Measurements from ENCODE around the gene KRTAP5-5.
"Not testable (repeated sequence)": the region's sequence is repeated elsewhere in the genome, so short reads cannot be mapped to it uniquely, and the experiment has no call there.

The KRTAP5-5 gene

GRCh38 chr11:1641096-1641495 lies 11.5 kb downstream of the KRTAP5-5 start:
- no peak for DNase-seq (ENCODE audit: low read depth in 2 of 2)

DNA sequence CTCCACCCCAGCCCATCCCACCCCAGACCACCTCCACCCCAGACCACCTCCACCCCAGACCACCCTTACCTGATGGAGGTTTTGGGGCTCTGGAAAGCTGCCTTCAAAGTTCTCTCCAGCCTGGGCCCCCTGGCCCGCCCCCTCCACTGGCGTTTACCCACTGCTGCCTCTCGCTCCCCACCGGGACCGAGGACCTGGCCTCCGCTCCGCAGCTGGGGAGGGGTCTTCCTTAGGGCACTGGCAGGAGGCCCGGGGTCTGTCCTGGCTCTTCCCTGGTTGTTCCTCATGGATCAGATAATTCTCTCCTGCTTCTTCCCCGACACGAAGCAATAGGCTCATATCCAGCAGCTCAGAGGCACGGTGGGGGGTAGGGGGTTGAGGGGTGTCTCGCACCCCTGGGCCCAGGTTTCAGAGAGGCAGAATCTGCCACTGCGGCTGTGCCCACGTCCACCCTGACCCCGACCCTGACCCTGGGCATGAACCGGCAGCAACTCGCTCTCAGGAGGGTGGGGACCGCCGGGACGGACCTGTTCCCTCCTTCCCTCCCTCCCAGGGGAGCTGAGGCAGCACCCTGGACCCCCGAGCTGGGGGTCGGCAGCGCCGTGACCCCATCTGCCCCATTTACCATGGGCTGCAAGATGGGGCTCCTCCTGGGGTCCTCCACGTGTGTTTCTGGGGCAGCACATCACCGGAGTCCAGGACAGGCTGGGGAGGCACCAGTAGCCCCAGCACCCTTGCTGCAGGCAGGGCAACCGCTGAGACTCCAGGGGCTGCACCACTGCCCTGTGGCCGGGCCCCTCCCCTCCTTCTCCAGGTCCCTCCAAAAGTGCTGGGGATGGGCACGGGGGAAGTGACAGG lies 12.9 kb downstream of the KRTAP5-5 start:
- DNase-seq (ENCODE audit: low read depth in 2 of 2): no peak

DNA sequence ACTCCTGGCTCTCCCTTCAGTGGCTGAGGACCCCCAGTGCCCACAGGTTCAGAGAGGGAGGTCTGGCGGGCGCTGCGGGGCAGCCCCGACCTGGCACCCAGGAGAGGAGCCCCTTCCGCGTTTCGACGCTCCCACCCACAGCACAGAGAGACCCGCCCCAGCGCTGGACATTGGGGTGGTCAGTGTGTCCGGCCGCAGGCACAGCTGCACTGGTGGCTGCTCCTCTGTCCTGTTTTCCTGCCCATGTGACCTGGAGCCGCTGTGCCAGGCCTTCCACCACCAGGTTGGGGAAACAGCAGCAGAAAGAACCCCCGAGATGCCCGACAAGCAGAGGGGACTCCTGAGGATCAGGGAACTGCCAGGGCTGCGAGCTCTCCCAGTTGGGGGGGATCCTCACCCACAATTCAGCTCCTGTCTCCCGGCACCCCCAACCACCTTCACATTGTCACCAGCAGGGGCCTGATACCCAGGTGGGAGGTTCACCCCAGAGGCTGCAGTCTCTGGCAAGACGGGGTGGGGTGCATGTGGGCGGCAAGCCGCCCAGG lies 13.6 kb downstream of the KRTAP5-5 start:
- DNase-seq (ENCODE audit: low read depth in 2 of 2): no peak

GRCh38 chr11:1644601-1645356 lies 15.2 kb downstream of the KRTAP5-5 start:
- DNase-seq (ENCODE audit: low read depth in 2 of 2): no peak

DNA sequence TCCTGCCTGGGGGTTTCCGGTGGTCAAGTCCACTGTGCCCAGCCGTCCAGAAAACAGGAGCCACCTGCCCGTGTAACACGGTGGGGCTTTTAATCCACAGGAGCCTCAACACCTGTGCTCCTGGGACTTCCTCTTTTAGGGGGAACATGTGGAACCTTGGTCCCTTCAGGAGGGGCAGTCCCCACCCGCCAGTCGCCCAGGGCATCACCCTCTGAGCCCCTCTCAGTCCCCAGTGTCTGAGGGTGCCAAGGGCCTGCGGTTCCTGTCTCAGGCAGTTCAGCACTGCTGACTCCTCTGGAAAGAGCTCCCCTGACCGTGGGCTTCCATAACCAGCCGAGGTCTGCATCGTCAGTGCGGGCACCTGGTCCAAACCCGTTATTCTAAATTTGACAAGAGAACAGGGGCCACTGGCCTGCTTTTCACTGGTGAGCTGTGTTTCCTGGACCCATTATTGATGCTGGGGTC lies 15.8 kb downstream of the KRTAP5-5 start:
- DNase-seq (ENCODE audit: low read depth in 2 of 2): no peak

- DNase-seq (ENCODE audit: low read depth in 2 of 2): not testable (repeated sequence)
Observed at GRCh38 chr11:1646540-1646939, 17.0 kb downstream of the KRTAP5-5 start.

GRCh38 chr11:1647901-1648652 lies 18.5 kb downstream of the KRTAP5-5 start:
- DNase-seq (ENCODE audit: low read depth in 2 of 2): no peak

DNA sequence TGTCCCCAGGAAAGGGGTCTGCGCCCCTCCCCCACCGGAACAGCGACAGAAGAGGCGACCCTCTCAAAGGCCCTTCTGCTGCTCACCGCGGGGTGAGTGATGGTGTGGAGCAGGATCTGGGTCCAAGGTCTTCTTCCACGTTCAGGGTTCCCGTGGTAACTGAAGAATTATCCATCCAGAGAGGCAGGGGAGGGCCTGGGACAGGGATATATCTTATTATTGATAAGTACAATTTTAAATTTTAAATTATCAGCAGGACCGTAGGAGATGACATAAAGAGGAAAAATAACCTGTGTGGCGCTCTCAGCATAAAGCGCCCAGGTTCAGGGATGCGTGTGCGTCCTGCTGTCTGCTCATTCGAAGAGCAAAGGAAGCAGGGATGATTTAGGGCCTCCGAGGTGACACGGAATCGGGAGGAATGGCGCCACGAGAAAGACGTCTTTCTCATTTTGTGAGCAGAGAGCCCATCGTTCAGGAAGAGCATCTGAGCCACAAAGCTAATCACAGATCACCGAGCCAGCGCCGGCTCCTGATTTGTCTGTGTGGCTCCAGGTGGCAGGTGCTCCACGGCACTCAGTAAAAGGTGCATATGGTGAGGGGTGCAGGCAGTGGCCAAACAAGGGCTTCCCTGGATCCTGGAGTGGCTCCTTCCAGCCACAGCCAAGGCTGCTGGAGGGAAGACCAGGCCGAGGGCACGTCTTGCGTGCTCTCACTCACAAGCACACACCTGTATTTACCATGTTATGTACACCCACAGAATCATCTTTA lies 19.3 kb downstream of the KRTAP5-5 start:
- DNase-seq (ENCODE audit: low read depth in 2 of 2): no peak

GRCh38 chr11:1650034-1650917 lies 20.7 kb downstream of the KRTAP5-5 start:
- DNase-seq (ENCODE audit: low read depth in 2 of 2): no peak

DNA sequence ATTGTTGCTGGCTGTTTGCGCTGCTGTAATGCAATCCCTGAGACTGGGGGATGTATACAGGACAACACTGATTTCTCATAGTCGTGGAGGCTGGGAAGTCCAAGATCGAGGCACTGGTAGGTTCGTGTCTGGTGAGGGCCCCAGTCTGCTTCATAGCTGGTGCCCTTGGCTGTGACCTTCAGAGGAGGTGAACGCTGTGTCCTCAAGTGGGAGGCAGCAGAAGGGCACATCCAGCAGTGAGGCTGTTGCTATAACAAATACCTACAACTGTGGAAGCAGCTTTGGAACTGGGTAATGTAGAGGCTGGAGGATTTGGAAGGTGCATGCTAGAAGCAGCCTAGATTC lies 21.3 kb downstream of the KRTAP5-5 start:
- no peak for DNase-seq (ENCODE audit: low read depth in 2 of 2)

- DNase-seq (ENCODE audit: low read depth in 2 of 2): no peak
Observed at GRCh38 chr11:1651411-1651980, 21.9 kb downstream of the KRTAP5-5 start.

DNA sequence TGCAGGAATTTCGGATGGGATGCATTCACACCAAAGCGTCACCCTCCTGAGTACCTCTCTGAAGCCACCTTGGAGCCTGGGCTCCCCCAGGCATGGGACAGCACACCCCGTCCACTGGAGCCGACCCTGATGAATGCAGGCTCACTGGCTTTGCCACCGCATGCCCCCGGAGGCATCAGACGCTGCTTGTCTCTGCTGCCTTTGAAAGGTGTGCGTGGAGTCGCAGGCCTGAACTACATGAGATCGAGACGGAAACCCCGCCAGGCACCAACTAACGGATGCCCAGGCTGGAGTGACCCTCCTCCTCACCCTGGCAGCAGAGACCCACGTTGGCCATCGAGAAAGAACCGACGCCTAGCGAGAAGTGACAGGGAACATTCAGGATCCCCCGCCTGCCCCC lies 22.5 kb downstream of the KRTAP5-5 start:
- no peak for DNase-seq (ENCODE audit: low read depth in 2 of 2)

DNA sequence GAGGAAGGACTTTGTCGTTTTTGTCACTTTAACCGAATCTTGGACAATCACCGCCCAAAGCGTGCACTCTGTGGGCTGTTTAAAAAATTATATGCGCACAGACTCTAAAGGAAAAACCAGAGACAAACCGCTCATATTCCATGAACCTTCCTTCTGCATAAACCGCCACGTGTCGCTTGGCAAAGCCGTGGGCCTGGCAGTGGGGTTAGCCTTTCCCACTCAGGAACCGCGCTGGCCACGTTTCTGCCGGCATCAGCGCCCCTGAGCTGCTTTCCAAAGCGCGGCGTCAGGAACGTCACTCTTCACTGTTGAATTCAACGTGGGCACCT lies 22.8 kb downstream of the KRTAP5-5 start:
- DNase-seq (ENCODE audit: low read depth in 2 of 2): no peak

DNA sequence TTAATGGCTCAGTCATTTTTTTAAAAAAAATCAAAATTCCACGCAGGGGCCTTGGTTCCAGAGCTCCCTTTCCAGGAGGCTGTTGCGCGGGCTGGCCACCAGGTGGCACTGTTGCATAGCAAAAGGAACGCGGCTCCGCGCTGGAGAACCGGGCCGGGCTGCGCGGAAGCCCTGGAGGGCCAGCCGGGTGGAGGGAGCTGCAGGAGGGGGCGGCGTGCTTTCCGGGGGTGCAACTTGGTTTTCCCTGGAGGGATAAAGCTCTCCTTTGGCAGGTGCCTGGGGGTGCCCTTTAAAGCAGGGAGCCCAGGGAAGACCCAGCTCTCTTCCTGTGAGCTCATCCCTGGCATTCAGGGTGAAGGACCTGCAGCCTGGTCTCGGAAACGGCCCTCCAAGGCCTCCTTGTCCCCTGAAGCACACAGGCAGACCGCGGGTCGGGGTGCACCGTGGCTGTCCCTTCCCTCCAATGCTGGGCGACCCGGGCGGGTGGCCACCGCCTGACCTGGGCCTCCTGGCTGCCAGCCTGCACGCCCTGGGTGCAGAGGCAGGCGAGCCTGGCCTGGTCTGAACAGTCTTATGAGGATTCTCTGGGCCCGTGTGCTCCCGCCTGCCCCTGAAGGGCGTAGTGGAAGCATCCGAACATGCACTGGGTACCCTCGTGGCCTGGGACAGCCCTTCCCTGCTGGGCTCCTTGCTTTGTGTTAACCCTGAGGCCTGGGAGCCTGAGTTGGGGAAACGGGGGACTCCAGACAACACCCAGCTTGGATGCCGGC lies 23.4 kb downstream of the KRTAP5-5 start:
- DNase-seq (ENCODE audit: low read depth in 2 of 2): peak; percentile 74 to 76

- DNase-seq (ENCODE audit: low read depth in 2 of 2): no peak
Observed at GRCh38 chr11:1653541-1654387, 24.2 kb downstream of the KRTAP5-5 start.

- no peak for DNase-seq (ENCODE audit: low read depth in 2 of 2)
Observed at GRCh38 chr11:1654388-1655167, 25.0 kb downstream of the KRTAP5-5 start.
